Skeletal muscle satellite cell (primary cell): ENCODE measurements around the gene SECISBP2L. TPM values are rescaled to one million over a fixed set of nuclear protein-coding genes. Genes with fewer than 3 reads are reported as not detected.

Source experiments
- H3K27me3 ChIP-seq: 2 replicates; pipeline ENCODE4 v1.7.0; 2013; ENCODE audit warnings: low read length; ENCODE audit not compliant: control insufficient read depth, insufficient read depth
- H3K36me3 ChIP-seq: 2 replicates; pipeline ENCODE4 v1.7.0; 2013; ENCODE audit warnings: mild to moderate bottlenecking, control low read depth, low read length; ENCODE audit not compliant: insufficient read depth
- H3K4me1 ChIP-seq: 2 replicates; pipeline ENCODE4 v1.7.0; 2013; ENCODE audit warnings: low read length; ENCODE audit not compliant: control insufficient read depth, insufficient read depth
- H3K4me2 ChIP-seq: 2 replicates; pipeline ENCODE4 v1.7.0; 2013; ENCODE audit warnings: mild to moderate bottlenecking, low read length
- H3K4me3 ChIP-seq: 2 replicates; pipeline ENCODE4 v1.7.0; 2013; ENCODE audit warnings: low read length
- H3K9ac ChIP-seq: 2 replicates; pipeline ENCODE4 v1.7.0; 2013; ENCODE audit warnings: mild to moderate bottlenecking, low read depth, low read length, moderate library complexity
- H3K9me3 ChIP-seq: replicated peaks from 2 replicates; pipeline ENCODE4 v1.7.0; 2013; ENCODE audit warnings: mild to moderate bottlenecking, control low read depth, low read length
- small RNA-seq: library from RNA; depleted of rRNA; stranded (forward); fragments of <200 nt; gene quantifications from one replicate; pipeline ENCODE3, GENCODE V24; 2012

SECISBP2L gene

GRCh38 chr15:48954538-48954937 lies 91.7 kb downstream of the SECISBP2L start:
- no peaks in the 10 kb centered on the region for H3K9me3 ChIP-seq
- no peak overlapping the region for H3K9ac ChIP-seq
- H3K4me1 ChIP-seq = peaks cover 5% of the 10 kb centered on the region
- no peak overlapping the region for H3K4me3 ChIP-seq
- H3K27me3 ChIP-seq = peaks cover 4% of the 10 kb centered on the region
- H3K36me3 ChIP-seq = no peaks in the 10 kb centered on the region
- H3K4me2 ChIP-seq = no peak overlapping the region

DNA sequence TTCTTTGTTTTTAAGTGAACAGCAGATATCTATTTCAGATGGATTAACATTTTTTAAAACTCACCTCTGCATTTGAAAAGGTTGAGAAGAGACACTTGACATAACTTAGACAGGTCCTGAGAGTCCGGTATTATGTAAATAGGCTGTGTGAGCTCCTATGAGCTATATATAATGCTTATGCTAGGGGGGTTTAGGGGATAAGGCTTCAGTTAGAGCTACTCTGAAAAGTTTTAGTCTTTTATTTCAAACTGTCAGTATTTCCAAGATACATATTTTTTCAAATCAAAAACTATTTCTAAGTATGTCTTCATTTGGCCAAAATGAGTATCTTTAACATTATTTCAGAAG lies 99.4 kb downstream of the SECISBP2L start:
- Histone ChIP-seq H3K9ac (no peak overlapping the region), H3K9me3 (no peaks in the 10 kb centered on the region), H3K27me3 (peaks cover 4% of the 10 kb centered on the region), H3K4me1 (peaks cover 6% of the 10 kb centered on the region), H3K4me3 (no peak overlapping the region), H3K4me2 (no peak overlapping the region), H3K36me3 (no peaks in the 10 kb centered on the region)

DNA sequence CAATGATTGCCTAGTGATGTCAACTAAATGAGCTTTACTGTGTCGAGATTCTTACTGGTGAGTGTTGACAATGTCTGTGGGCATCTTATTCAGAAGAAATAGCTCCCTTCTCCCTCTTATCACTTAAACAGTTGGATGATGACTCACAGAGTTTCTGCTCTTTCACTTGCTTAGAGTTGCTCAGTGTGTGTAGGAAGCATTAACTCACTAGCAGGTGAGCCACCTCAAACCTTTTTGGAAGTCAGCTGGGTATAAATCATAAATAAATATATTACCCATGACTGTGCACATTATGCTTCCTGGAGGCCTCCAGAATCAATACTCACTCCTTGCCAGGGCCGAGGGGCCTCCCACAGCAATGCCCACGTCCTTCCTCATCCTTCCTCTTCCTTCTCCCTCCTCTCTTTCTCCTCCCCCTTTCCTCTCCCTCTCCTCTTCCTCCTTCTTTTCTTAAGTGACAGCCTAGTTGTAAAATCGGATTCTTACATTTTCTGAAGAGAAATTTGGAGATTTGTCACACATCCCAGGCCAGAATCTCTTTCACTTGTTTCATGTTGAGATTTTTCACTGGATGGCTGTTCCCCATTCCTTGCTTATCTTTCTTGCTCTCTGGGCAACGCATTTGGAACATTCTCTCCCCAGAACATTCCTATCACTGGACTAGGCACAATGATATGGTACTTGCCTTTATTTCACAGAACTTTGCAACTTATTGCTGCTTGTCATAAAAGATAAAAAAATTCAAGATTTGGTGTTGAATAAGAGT lies 100.0 kb downstream of the SECISBP2L start:
- peaks cover 9% of the 10 kb centered on the region for H3K4me1 ChIP-seq
- no peak overlapping the region for H3K9ac ChIP-seq
- H3K4me3 ChIP-seq = no peak overlapping the region
- H3K4me2 ChIP-seq = no peak overlapping the region
- H3K9me3 ChIP-seq = no peaks in the 10 kb centered on the region
- no peaks in the 10 kb centered on the region for H3K36me3 ChIP-seq
- peaks cover 2% of the 10 kb centered on the region for H3K27me3 ChIP-seq

DNA sequence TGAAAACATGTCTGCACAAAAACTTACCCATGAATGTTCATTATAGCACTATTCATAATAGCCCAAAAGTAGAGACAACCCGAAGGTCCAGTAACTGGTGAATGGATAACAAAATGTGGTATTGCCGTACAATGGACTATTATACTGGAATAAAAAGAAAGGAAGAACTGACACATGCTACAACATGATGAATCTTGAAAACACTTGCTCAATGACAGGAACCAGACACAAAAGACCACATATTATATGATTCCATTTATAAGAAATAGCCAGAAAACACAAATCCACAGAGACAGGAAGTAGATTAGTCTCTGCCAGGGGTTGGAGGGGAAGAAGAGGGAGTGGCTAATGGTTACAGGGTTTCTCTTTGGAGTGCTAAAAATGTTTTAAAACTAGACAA lies 100.9 kb downstream of the SECISBP2L start:
- H3K4me2 ChIP-seq = no peak overlapping the region

DNA sequence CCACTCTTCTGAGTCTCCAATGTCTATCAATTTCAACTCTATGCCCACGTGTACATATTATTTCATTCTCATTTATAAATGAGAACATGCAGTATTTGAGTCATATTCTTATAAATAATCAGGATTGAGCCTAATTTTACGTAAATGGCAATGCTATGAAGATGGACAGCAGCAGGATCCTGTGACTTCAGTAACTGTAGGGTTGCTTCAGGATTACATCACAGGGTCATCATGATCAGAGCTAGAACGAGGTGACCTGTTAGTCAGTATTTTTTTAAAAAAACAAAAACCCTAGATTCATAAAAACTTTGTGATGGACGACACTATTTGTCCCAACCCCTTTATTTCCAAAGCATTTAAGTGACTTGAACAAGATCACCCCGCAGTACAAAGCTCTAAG lies 104.3 kb downstream of the SECISBP2L start:
- no peaks in the 10 kb centered on the region for H3K36me3 ChIP-seq
- no peak overlapping the region for H3K9ac ChIP-seq
- peaks cover 35% of the 10 kb centered on the region for H3K4me1 ChIP-seq
- H3K9me3 ChIP-seq = no peaks in the 10 kb centered on the region
- H3K4me3 ChIP-seq = no peak overlapping the region
- no peak overlapping the region for H3K4me2 ChIP-seq
- no peaks in the 10 kb centered on the region for H3K27me3 ChIP-seq

More for the DNA sequence above, 100.9 kb downstream of the SECISBP2L start:
- Histone ChIP-seq H3K36me3 (no peaks in the 10 kb centered on the region), H3K9me3 (no peaks in the 10 kb centered on the region), H3K9ac (no peak overlapping the region), H3K4me1 (peaks cover 15% of the 10 kb centered on the region), H3K27me3 (no peaks in the 10 kb centered on the region), H3K4me3 (no peak overlapping the region)

DNA sequence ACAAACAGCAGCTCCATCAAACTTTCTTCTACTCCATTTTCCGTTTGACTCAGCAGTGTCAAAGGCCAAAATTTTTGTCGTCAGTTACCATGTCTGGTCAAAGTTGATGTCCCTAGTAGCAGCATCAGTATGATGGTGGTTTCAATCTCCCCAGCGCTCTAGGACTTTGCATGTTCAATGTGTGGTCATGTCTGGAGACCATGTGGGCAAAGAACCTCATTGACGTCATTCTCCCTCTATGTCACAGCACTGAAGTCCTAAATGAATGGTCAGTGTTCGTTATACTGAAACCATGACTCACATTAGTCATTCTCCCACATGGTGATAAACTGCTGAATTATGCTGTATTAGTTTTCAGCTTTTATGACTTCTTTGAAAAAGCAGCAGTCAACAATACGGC lies 105.7 kb downstream of the SECISBP2L start:
- no peaks in the 10 kb centered on the region for H3K27me3 ChIP-seq
- peaks cover 34% of the 10 kb centered on the region for H3K4me1 ChIP-seq

DNA sequence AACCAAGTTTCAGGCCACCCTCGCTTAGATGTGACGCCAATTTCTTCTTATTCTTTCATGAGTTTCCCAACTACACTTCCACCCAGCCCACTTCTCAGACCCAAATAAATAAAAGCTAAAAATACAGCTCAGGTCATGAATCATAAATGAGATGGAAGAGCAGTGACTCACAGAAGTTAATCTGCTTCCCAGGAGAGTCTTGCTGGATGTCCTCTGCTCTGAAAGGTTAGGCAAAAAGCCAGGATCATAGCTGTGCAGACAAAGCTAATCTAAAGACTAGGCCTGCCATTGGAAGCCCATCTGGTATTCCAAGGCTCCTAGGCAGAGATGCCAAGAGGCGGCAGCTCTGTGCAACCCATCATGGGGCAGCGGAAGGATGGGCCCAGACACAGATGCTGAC lies 106.6 kb downstream of the SECISBP2L start:
- H3K4me1 ChIP-seq = peaks cover 34% of the 10 kb centered on the region

More for the DNA sequence above, 105.7 kb downstream of the SECISBP2L start:
- peak overlapping the region; percentile 56 for H3K9ac ChIP-seq
- H3K9me3 ChIP-seq = no peaks in the 10 kb centered on the region
- H3K4me2 ChIP-seq = peak overlapping the region; percentile 51
- H3K36me3 ChIP-seq = no peaks in the 10 kb centered on the region
- H3K4me3 ChIP-seq = no peak overlapping the region

More for the DNA sequence above, 106.6 kb downstream of the SECISBP2L start:
- no peaks in the 10 kb centered on the region for H3K36me3 ChIP-seq
- H3K27me3 ChIP-seq = no peaks in the 10 kb centered on the region
- no peaks in the 10 kb centered on the region for H3K9me3 ChIP-seq
- peak overlapping the region; percentile 11 for H3K4me3 ChIP-seq
- peak overlapping the region; percentile 54 for H3K9ac ChIP-seq
- H3K4me2 ChIP-seq = peak overlapping the region; percentile 15

Small RNA genes within 50 kb of the gene (small RNA-seq; reads per million reads assigned to genes)
- gene RF00019 = not detected
